SHP77 treated with DMSO at 0.1 percent for 48 hours (cell line): Measurements from ENCODE around the gene MR1.

Source experiments
- DNase-seq: peaks from one replicate; lab custom pipeline; 2025; lab: John Stamatoyannopoulos, UW

Gene MR1

DNA sequence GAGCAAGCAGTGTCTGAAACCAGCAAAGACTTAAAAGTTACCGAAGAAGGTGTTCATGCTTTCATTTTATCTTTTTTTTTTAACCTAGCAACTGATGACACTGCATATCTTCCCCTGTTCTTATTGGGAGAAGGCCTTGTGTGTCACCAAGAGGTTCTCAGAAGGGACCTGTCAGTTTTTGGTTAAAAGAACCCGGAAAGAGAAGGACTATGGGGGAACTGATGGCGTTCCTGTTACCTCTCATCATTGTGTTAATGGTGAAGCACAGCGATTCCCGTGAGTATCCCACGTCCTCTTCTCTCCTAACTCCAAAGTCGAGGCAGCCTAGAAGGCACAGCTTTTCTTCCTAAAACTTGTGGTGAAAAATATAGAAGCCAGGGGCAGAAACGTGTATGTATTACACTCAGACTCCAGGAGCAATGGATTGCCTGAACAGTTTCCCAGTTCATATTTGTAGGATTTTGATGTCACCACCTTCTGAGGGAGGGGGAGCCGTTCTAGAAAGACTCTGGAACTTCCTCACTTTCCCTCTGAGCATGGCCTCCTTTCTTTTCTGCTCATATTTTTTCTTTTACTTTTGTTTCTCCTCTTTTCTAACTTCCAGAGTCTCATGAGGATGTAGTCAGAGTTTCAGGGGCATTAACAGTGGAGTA is at the start of gene MR1:
Gene MR1, plus strand, starts transcription at position 185 of the 653 bp plus-strand sequence. Its CDS starts 25 bp downstream, at position 210.
- DNase-seq: peak; percentile 45

DNA sequence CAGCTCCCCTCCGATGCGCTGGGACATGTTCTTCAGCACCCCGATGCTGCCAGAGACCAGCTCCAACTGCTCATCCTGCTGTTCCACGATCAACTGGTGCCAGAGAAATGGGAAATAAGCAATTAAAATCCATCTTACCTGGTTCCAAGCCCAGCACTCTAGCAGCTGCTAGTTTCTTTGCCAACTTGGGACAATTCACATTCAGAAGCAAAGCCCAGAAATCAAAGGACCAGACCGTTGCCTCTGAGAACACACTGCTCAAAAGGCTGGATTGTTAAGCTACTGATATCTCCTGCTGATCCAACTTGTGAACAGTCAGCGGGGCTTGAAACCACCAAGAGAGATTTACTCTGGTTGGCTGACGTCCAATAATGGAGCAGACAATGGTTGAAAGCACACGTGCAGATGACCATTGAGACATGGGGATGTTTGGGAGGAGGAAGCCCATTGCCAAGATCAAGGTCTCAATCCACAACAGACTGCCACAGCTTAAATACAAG is 45.5 kb upstream of the MR1 start:
- no peak for DNase-seq

DNA sequence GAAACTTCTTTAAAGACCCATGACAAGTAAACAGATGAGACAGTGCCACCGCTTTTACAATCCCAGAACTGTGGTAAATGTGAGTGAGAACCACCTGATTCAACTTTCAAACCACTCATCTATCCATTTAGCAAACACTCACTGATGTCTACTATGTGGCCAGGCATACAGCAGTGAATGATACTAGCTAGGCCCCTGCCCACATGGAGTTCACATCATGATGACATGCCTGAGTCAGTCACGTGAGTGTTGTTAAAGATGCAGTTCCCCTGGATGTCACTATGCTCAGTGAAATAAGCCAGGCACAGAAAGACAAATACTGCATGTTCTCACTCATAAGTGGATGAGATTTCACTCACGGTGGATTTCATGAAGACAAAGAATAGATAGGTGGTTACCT is 39.5 kb upstream of the MR1 start:
- DNase-seq: no peak

DNA sequence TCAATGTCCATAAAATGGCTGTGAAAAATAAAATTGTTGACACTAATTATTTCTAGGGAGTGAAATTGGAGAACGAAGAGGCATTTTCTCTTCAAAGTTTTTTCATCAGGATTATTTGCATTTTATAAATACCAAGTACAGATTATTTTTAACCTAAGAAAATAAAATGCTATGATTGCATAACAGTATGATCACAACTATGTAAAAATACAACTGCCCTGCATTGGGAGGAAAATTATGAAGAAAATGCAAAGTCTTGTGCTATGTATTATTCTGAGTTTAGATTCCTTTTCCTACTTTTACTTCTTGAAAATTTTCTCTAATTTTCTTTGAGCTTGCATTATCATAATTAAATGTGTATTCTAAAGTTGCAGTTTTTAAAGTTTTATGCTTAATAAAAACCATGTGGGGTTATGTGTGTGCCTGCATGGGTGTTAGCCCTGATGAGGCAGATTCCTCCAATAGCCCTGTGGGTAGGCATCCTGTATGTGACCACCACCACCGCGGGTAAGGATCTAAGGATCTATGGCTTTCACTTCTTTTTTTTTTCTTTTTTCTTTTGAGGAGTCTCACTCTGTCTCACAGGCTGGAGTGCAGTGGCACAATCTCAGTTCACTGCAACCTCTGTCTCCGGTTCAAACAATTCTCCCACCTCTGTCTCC is 35.8 kb upstream of the MR1 start:
- no peak for DNase-seq

DNA sequence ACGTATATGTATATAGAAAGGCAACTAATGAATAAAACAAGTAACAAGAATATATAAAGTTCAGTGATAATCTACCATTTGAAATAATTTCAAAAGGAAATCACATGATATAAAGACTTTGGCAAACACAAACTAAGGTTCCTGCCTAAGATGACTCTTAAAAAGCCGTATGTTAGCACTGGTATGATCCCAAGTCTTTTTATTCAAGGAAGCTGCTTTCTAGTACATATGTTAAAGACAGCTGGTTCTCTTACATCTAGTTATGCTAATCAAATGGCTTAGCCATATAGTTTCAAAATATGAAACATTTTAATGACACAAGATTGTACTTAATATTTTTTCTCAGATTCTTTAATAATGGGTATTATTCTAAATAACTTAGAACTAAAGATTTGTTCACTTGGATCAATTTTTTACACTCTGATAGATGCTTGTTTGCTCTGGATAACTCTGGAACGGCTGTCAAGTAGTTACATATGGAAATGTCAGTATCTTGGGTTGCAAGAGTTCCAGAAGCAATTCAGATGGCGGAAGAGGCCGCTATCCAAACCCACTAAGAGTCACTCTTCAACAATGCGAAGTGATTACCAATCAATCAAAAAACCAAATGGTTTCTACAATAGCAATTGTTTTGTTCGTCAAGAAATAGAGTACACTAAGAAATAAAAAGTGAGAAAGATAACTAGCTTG is 32.5 kb upstream of the MR1 start:
- DNase-seq: no peak

DNA sequence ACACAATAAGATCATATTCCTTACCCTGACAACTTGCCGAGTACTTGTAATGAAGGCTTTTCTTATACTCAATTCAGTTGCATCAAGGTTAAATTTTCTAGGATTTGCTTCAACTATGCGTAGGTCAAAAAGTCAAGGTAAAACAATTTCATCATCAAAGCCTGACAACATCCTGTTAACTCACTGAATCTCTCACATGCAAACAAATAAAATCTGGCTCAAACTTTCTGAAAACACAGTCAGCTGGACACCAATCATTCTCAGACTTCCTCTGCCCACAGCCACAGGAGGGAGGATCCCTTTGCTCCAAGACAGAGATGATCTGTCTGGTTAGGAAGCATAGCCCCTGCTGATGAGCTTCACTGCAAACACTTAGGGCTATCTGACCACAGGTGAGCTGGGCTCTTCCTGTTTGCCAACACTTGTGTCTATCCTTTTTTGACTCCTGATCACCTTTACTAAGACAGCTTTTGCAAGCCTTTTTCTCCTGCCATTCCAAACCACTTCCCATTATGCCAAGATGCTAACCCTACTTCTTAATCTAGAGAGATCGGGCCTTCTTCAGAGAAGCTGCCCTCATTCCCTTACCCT is 31.1 kb upstream of the MR1 start:
- DNase-seq: no peak

DNA sequence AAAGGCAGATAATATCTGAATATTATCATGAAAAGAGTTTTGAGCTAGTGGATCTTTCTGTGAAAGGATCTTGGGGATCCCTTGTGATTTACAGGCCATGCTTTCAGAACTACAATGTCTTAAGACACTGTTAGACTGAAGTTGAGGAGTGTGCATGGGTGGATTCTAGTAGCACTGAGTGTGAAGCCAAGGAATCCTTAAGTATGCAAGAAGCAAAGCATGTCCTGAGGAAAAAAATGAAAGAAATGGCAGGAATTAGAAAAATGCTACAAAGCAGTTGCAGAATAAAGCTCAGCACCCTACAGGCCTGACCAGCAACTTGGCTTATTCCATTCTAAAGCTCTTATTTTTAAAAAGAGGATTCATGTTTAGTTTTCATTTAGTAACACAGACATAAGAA is 23.0 kb upstream of the MR1 start:
- no peak for DNase-seq

DNA sequence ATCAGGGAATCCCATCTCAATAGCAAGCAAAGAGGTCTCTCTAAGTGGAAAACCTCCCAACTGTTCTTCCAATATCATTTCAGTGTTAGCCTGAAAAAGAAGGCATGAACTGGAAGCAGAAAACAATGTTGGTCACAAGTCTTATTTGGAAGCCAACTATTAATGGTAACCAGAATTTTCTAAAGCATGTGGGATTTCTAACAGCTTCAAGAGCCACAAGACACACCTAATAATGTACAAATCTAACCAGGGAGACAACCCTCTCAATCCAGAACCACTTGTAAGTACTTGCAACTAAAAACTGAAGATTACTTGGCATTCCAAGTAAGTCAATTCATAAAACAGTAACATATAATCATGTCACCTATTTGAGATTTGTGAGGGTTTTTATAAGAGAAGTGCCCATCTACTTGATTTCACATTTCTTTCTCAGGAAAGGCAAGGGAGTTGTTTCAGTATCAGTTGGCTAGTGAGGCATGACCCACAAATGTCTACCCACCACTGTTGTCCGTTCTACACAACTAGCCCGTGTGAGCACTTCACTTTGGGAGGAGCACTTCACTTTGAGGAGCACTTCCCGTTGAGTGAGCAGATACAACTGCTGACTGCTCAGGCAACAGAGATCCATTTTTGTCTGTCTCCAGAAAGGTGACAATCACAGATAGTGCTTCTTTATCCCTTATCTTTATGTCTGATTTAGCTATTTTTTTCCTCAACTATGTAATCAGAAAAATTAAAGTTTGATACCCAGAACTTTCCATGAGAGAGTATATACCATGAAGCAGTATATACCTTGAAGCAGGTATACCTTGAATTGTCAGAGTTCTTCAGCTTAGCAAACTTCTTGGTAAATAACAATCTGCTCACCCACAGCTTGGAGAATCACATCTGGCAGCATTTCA is 22.2 kb upstream of the MR1 start:
- DNase-seq: no peak

DNA sequence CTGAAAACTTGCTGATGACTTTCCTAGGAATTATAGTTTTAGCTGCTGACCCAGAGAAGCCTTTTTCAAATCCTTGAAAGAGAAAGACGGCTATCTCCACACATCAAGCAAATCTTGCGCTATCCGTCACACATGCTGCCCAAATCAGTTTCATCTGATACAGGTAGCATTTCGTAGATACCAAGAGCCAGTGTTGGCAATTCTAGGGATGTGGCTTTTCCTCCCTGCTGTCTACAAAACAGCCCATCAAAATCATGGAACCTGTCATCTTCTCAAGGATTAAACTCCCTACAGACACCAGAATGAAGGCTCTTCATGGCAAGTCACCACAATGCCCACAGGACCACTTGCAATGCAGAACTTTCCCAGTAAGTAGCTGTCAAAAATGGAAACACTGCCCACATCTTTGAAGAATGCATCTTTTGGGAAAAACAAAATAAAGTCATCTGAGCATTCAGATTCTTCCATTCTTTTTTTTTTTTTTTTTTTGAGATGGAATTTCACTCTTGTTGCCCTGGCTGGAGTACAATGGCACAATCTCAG is 21.5 kb upstream of the MR1 start:
- DNase-seq: no peak

DNA sequence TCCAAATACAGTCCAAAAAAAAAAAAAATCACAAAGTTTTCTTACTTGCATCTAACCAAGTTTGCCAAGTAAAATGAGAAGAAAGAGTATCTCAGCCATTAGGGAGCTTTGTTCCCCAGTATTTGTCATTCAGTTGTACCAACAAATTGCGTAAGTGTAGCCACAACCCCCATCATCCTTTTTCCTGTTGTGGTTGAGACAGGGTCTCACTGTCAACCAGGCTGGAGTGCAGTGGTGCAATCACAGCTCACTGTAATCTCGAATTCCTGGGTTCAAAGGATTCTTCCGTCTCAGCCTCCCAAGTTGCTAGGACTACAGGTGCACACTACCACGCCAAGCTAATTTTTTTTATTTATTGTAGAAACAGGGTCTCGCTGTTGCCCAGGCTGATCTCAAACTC is 20.6 kb upstream of the MR1 start:
- DNase-seq: no peak

DNA sequence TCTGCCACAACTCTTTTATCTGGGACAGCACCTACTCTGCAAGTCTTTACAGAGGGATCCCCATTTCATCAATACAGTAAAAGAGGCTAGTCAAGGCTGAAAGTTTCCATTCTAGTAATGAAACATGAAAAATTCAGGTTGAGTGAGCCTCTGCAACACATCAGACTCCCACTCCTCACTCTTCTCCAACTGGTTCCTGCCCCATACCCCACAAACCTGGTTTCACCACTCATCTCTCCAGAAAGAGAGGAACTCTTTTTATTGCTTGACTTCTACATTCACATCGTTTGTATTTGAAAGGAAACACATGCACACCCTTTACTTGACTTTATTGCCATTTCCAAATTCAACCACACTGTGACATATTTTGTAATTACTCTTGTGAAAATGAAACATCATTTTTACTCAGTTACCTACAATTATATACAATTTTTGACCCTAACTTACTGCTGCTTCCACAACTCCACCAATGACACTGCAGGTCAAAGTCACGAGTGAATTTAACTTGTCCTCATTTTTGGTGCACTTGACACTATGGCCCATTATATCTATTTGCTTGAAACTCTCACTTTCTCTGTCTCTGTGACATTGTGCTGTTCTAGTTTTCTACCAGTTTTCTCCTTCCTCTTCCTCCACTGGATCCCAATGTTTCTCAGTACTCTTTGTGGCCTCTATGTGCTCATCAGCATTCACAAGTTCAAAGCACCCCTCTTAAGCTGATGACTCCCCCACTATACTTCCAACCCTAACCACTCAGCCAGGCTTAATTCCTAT is 19.1 kb upstream of the MR1 start:
- DNase-seq: no peak

DNA sequence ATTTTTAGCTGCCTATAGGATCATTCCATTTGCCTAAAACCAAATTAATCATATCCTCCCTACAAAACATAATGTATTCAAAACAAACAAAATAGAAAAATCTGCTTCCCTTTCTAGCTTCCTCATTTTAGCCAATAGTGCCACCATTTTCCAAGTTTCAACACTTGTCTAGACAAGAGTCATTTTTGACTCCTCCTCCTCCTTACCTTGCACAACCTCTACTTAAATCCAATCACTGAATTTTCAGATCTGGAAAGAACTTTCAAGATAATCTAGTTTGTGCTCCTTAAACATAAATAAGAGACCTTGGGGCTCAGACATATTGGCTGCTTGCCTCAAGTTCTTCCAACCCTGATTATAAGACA is 18.6 kb upstream of the MR1 start:
- no peak for DNase-seq

DNA sequence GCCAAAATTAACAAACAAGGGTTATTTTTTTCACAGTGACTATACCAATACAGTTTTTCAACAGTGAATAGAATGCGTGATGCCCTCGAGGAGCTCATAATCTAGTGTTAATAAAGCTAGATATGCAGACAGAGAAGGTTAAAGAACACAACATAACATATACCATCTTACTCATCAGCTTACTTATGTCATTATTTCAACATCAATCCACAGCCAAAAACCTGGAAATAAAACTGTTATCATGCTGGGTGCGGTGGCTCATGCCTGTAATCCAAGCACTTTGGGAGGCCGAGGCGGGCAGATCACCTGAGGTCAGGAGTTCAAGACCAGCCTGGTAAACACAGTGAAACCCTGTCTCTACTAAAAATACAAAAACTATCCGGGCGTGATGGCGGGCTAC is 17.2 kb upstream of the MR1 start:
- DNase-seq: no peak

DNA sequence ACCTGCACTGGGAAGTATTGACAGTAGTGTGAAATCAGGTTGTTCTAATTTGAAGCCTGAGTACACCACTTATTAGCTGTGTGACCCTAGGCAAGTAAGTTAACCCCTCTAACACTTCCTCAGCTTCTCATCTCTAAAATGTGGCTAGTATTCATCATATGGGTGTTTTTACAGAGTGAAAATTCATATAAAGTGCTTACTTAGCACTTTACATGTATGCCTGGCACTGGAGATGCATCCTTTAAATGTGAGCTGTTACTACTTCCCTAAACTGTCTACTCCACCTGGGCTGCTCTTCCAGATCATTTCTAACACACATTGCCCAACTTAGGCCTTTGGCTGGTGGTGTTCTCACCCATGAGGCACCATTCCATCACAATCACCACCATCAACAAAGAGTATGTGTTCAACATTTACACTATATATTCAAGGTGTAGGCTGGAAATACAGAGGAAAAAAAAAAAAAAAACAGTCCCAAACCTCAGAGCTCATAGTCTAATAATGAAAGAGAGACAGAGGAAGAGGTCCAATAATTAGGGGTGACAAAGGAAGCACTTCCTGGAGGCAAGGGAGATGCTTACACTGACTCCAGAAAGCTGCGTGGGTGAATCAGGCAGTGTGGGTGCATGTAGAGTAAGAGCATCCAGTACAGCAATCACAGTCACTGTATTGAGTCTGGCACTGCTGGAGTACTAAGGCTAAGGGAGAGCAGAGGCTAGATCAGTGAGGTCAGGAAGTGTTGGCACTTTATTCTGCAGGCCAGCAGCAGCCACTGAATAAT is 14.7 kb upstream of the MR1 start:
- DNase-seq: no peak

DNA sequence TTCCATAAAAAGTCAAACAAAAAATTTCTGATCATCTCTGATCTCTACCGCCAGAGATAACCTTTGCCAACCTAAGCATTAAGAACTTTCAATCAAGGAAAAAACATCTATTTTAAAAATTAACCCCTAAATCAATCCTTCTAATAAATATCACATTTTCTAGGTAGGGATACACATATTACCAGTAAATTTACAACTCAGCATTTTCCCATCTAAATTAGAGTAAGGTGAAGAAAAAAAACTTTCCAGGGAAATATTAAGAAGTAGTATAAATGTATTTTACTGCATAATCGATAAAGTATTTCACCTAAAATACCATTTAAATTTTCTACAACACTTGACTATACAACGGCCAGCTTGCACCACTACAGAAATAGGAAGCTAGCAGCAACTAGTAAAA is 12.6 kb upstream of the MR1 start:
- no peak for DNase-seq

DNA sequence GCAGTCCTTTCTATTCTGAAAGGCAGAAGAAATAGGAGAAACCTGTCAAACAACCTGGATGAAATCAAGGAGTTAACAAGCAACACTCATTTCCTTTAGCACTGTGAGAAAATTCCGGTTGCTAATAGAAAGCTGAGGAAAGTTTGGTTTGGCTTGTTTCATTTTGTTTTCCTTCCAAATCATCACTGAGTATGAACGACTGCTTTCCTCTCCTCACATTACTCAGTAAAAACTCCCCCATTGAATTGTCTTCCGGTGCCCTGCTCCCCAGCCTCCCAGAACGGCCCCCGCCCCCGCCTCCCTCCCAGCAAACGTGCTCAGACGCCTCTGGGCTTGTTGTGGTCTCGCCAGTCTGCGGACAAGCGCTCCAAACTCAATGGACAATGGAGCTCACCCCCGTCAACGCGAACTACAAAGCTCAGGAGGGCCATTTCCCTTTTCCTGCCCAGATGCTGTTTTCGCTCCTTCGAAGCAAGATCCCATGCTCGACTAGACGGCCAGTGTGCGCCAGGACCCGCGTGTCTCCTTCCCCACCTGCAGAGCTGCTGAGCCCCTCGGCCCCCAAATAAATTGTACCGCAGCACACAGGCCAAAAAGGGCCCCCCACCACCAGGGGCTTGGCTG is 11.9 kb upstream of the MR1 start:
- no peak for DNase-seq

DNA sequence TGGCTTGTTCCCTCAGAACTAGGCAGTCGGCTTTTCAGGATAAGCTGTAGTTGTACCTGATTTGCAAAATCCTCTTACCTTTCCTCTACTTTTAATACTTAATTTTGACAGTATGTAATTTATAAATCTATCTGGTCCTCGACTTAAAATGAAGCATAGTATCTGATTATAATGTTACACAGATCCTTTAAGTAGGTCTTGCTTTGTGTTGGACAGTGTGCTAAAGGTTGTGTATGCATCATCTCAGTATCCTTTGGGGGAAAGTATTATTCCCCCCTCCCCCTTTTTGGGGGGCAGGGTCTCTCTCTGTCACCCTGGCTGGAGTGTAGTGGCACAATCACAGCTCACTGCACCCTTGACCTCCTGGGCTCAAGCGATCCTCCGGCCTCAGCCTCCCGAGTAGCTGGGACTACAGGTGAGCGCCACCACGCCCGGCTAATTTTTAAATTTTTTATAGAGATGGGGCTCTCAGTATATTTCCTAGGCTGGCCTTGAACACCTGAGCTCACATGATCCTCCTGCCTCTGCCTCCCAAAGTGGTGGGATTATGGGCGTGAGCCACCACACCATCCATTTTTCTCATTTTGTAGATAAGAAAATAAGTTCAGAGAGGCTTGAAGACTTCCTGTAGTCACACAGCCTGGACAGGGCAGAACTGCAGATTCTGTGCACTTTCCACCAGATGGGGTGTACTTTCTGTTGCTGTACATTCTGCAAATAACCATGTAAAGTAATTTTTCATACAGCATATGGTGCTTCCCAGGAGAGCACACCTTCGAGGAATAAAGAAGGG is 10.3 kb upstream of the MR1 start:
- DNase-seq: no peak

DNA sequence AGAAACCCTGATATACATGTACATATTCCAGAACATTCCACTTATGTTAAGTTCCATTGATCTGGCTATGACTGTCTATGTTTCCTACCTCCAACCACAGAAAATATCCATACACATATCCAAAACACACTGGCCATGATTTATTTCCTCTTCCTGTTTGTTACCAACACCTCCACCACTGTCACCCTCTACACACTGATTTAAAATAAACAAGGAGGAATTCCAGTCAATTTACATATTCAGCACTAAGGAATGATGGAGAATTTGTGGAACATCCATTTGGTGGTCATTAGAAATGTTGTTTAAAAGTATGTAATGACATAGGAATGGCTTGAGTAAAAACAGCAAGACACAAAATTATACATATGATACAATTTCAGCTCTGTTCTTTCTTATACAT is 5.6 kb upstream of the MR1 start:
- DNase-seq: no peak

DNA sequence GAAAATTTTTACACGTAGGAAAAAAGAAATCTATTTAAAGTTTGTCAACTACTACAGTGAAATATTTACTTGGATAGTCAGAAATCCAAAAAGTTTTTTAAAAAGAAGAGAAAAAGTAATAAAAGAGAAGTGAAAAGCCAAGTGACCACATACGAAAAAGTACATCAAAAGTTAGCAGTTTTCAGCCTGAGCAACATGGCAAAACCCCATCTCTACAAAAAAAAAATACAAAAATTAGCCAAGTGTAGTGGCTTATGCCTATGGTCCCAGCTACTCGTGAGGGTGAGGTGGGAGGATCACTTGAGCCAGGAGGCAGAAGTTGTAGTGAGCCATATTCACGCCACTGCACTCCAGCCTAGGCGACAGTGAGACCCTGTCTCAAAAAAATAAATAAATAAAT is 5.2 kb upstream of the MR1 start:
- no peak for DNase-seq
